Trophoblast cell (in vitro differentiated cells and primary cell): Measurements from ENCODE around the gene IREB2.

Source experiments
- DNase-seq, 2 donors: peaks; one replicate each; pipeline ENCODE4 v3.0.0-alpha.2; 2016
- H2AFZ ChIP-seq: 2 replicates; pipeline ENCODE4 v1.6.1; 2013; ENCODE audit warnings: low read length, moderate library complexity, mild to moderate bottlenecking; ENCODE audit not compliant: insufficient read depth, poor library complexity
- H2AK5ac ChIP-seq: 2 replicates; pipeline ENCODE4 v1.6.1; 2013; ENCODE audit warnings: mild to moderate bottlenecking, low read length
- H2BK120ac ChIP-seq: 2 replicates; pipeline ENCODE4 v1.6.1; 2013; ENCODE audit warnings: low read length, mild to moderate bottlenecking, moderate library complexity; ENCODE audit not compliant: insufficient read depth, poor library complexity
- H2BK12ac ChIP-seq: 2 replicates; pipeline ENCODE4 v1.6.1; 2013; ENCODE audit warnings: mild to moderate bottlenecking, low read length, moderate library complexity
- H2BK5ac ChIP-seq: 2 replicates; pipeline ENCODE4 v1.6.1; 2013; ENCODE audit warnings: low read length, low read depth, moderate library complexity, mild to moderate bottlenecking; ENCODE audit not compliant: poor library complexity
- H3K14ac ChIP-seq: 2 replicates; pipeline ENCODE4 v1.6.1; 2013; ENCODE audit warnings: mild to moderate bottlenecking, low read length
- H3K18ac ChIP-seq: 2 replicates; pipeline ENCODE4 v1.6.1; 2013; ENCODE audit warnings: mild to moderate bottlenecking, low read length
- H3K23ac ChIP-seq: 2 replicates; pipeline ENCODE4 v1.6.1; 2013; ENCODE audit warnings: low read length
- H3K27ac ChIP-seq: 2 replicates; pipeline ENCODE4 v1.5.1; 2013; ENCODE audit warnings: low read depth, mild to moderate bottlenecking, inconsistent platforms, low read length, moderate library complexity
- H3K27me3 ChIP-seq: 2 replicates; pipeline ENCODE4 v1.6.1; 2013; ENCODE audit warnings: inconsistent platforms, mild to moderate bottlenecking, low read length, moderate library complexity; ENCODE audit not compliant: insufficient read depth
- H3K36me3 ChIP-seq, 2 experiments: 1 replicate in 1 of 2; 2 replicates in 1 of 2; pipeline ENCODE4 v1.6.1; 2013; ENCODE audit warnings: low read length in 2 of 2, mild to moderate bottlenecking in 2 of 2, moderate library complexity in 1 of 2; ENCODE audit not compliant: insufficient read depth in 2 of 2, control insufficient read depth in 1 of 2
- H3K4ac ChIP-seq: 2 replicates; pipeline ENCODE4 v1.6.1; 2013; ENCODE audit warnings: low read depth, mild to moderate bottlenecking, low read length, moderate library complexity
- H3K4me1 ChIP-seq, 2 experiments: 1 replicate in 1 of 2; 2 replicates in 1 of 2; pipeline ENCODE4 v1.6.1; 2013; ENCODE audit warnings: low read length in 2 of 2, mild to moderate bottlenecking in 2 of 2, moderate library complexity in 1 of 2; ENCODE audit not compliant: insufficient read depth in 2 of 2, control insufficient read depth in 1 of 2
- H3K4me2 ChIP-seq: 2 replicates; pipeline ENCODE4 v1.6.1; 2013; ENCODE audit warnings: inconsistent platforms, mild to moderate bottlenecking, low read length, moderate library complexity
- H3K4me3 ChIP-seq: 2 replicates; pipeline ENCODE4 v1.5.1; 2013; ENCODE audit warnings: mild to moderate bottlenecking, low read depth, low read length, inconsistent platforms
- H3K79me1 ChIP-seq: one replicate; pipeline ENCODE4 v1.6.1; 2013; ENCODE audit warnings: low read length
- H3K79me2 ChIP-seq: 2 replicates; pipeline ENCODE4 v1.6.1; 2013; ENCODE audit warnings: low read length, mild to moderate bottlenecking; ENCODE audit not compliant: control insufficient read depth, insufficient read depth, poor library complexity
- H3K9ac ChIP-seq: 2 replicates; pipeline ENCODE4 v1.6.1; 2013; ENCODE audit warnings: mild to moderate bottlenecking, low read length
- H3K9me3 ChIP-seq: 2 replicates; pipeline ENCODE4 v1.6.1; 2013; ENCODE audit warnings: low read depth, mild to moderate bottlenecking, control low read depth, inconsistent platforms, low read length; ENCODE audit not compliant: insufficient read depth
- H4K12ac ChIP-seq: 2 replicates; pipeline ENCODE4 v1.6.1; 2013; ENCODE audit warnings: low read depth, mild to moderate bottlenecking, low read length, moderate library complexity
- H4K8ac ChIP-seq: 2 replicates; pipeline ENCODE4 v1.6.1; 2013; ENCODE audit warnings: low read depth, mild to moderate bottlenecking, low read length, moderate library complexity
- H4K91ac ChIP-seq: one replicate; pipeline ENCODE4 v1.6.1; 2013; ENCODE audit warnings: low read depth, mild to moderate bottlenecking, low read length, moderate library complexity
- WGBS: extraction: QIAGEN DNeasy Blood & Tissue Kit; methylation state at CpG from one replicate; pipeline ENCODE4 v1.1.7; 2013; ENCODE audit warnings: missing lambda C conversion rate; ENCODE audit not compliant: insufficient read length, insufficient coverage; ENCODE audit errors: extremely low coverage; 5-methylcytosine and 5-hydroxymethylcytosine counted together

The IREB2 gene

GRCh38 chr15:78390242-78390641, 47.8 kb upstream of the IREB2 start:
- Histone ChIP-seq H4K91ac (no peak overlapping the region), H2AFZ (no peak overlapping the region), H3K18ac (no peak overlapping the region), H2BK5ac (no peak overlapping the region), H3K4me3 (no peak overlapping the region), H2AK5ac (no peak overlapping the region), H4K12ac (no peak overlapping the region), H3K79me2 (no peaks in the 10 kb centered on the region), H2BK12ac (no peak overlapping the region), H3K23ac (no peak overlapping the region), H4K8ac (no peak overlapping the region), H3K27ac (no peak overlapping the region), H3K9ac (no peak overlapping the region), H3K4me1 (peaks cover 3 to 9% of the 10 kb centered on the region in 2 experiments), H3K4ac (no peak overlapping the region), H3K14ac (no peak overlapping the region), H2BK120ac (no peak overlapping the region), H3K79me1 (no peaks in the 10 kb centered on the region), H3K9me3 (peaks cover 2% of the 10 kb centered on the region), H3K27me3 (no peaks in the 10 kb centered on the region), H3K36me3 (no peaks in the 10 kb centered on the region), H3K4me2 (no peak overlapping the region)
- WGBS = no CpG with 5 or more reads among the region's 1 CpG
- DNase-seq = no peak

GRCh38 chr15:78390826-78391225, 47.2 kb upstream of the IREB2 start:
- no peak overlapping the region for H4K91ac ChIP-seq
- no peak overlapping the region for H3K23ac ChIP-seq
- no peak overlapping the region for H3K4ac ChIP-seq
- no peak overlapping the region for H4K12ac ChIP-seq
- no peaks in the 10 kb centered on the region for H3K36me3 ChIP-seq
- H3K79me1 ChIP-seq = no peaks in the 10 kb centered on the region
- H2BK120ac ChIP-seq = no peak overlapping the region
- H3K4me3 ChIP-seq = no peak overlapping the region
- no peak overlapping the region for H3K18ac ChIP-seq
- H2AK5ac ChIP-seq = no peak overlapping the region
- H3K27me3 ChIP-seq = no peaks in the 10 kb centered on the region
- no peak overlapping the region for H2AFZ ChIP-seq
- H3K9me3 ChIP-seq = peaks cover 2% of the 10 kb centered on the region
- H2BK12ac ChIP-seq = no peak overlapping the region
- no peak overlapping the region for H3K4me2 ChIP-seq
- H3K79me2 ChIP-seq = no peaks in the 10 kb centered on the region
- no peak overlapping the region for H2BK5ac ChIP-seq
- WGBS = no CpG with 5 or more reads among the region's 3 CpGs
- no peak overlapping the region for H3K9ac ChIP-seq
- peaks cover 3 to 9% of the 10 kb centered on the region in 2 experiments for H3K4me1 ChIP-seq
- peak; percentile 91 to 97 for DNase-seq
- no peak overlapping the region for H4K8ac ChIP-seq
- no peak overlapping the region for H3K27ac ChIP-seq
- no peak overlapping the region for H3K14ac ChIP-seq

GRCh38 chr15:78391781-78392180, 46.2 kb upstream of the IREB2 start:
- no peak overlapping the region for H3K4ac ChIP-seq
- H2AK5ac ChIP-seq = no peak overlapping the region
- H3K4me1 ChIP-seq = peaks cover 3 to 9% of the 10 kb centered on the region in 2 experiments
- no peak overlapping the region for H4K8ac ChIP-seq
- no peak overlapping the region for H2BK120ac ChIP-seq
- no peaks in the 10 kb centered on the region for H3K79me1 ChIP-seq
- H3K4me2 ChIP-seq = no peak overlapping the region
- H3K9ac ChIP-seq = no peak overlapping the region
- H3K27ac ChIP-seq = no peak overlapping the region
- no peak overlapping the region for H2BK5ac ChIP-seq
- no CpG with 5 or more reads among the region's 3 CpGs for WGBS
- H3K23ac ChIP-seq = no peak overlapping the region
- no peaks in the 10 kb centered on the region for H3K79me2 ChIP-seq
- no peaks in the 10 kb centered on the region for H3K36me3 ChIP-seq
- no peak overlapping the region for H3K4me3 ChIP-seq
- H3K14ac ChIP-seq = no peak overlapping the region
- H3K18ac ChIP-seq = no peak overlapping the region
- no peaks in the 10 kb centered on the region for H3K27me3 ChIP-seq
- H4K12ac ChIP-seq = no peak overlapping the region
- H2AFZ ChIP-seq = no peak overlapping the region
- H2BK12ac ChIP-seq = no peak overlapping the region
- H4K91ac ChIP-seq = no peak overlapping the region
- peaks cover 2% of the 10 kb centered on the region for H3K9me3 ChIP-seq
- DNase-seq = no peak

GRCh38 chr15:78392430-78392829, 45.6 kb upstream of the IREB2 start:
- Histone ChIP-seq H3K14ac (no peak overlapping the region), H2AFZ (no peak overlapping the region), H4K8ac (no peak overlapping the region), H4K12ac (no peak overlapping the region), H2BK5ac (no peak overlapping the region), H3K23ac (peak overlapping the region; percentile 62), H3K9me3 (peaks cover 2% of the 10 kb centered on the region), H3K27me3 (no peaks in the 10 kb centered on the region), H3K4me1 (peaks cover 3 to 9% of the 10 kb centered on the region in 2 experiments), H3K4ac (no peak overlapping the region), H2AK5ac (no peak overlapping the region), H3K27ac (no peak overlapping the region), H2BK120ac (no peak overlapping the region), H3K18ac (no peak overlapping the region), H3K4me3 (no peak overlapping the region), H3K79me1 (no peaks in the 10 kb centered on the region), H2BK12ac (no peak overlapping the region), H3K9ac (peak overlapping the region; percentile 53), H4K91ac (no peak overlapping the region), H3K79me2 (no peaks in the 10 kb centered on the region), H3K36me3 (no peaks in the 10 kb centered on the region), H3K4me2 (no peak overlapping the region)
- no CpG with 5 or more reads among the region's 4 CpGs for WGBS
- no peak for DNase-seq
